Neural progenitor cell (in vitro differentiated cells): ENCODE results near the gene GPX3. TPM values are rescaled to one million over a fixed set of nuclear protein-coding genes. Genes with fewer than 3 reads are reported as not detected.
A peak's percentile ranks its signal among the peaks of the same experiment; 100 is the strongest.

Source experiments
- DNase-seq: peaks from one replicate; pipeline ENCODE4 v3.0.0-alpha.2; 2016; ENCODE audit warnings: low spot score
- H2AFZ ChIP-seq: fragments of 200-600 bp; sonication (generic); replicated peaks from 2 replicates; pipeline ENCODE4 v1.6.1; 2016; ENCODE audit warnings: antibody characterized with exemption
- H3F3A ChIP-seq: fragments of 200-600 bp; sonication (generic); 2 replicates; pipeline ENCODE4 v1.6.1; 2016; ENCODE audit warnings: antibody characterized with exemption, low read depth
- H3K27ac ChIP-seq: fragments of 200-600 bp; sonication (generic); 2 replicates; pipeline ENCODE4 v1.5.1; 2016; ENCODE audit warnings: mild to moderate bottlenecking
- H3K27me3 ChIP-seq: fragments of 200-600 bp; sonication (generic); 2 replicates; pipeline ENCODE4 v1.6.1; 2016; ENCODE audit warnings: mild to moderate bottlenecking, moderate library complexity
- H3K36me3 ChIP-seq: fragments of 200-600 bp; sonication (generic); 2 replicates; pipeline ENCODE4 v1.5.1; 2016
- H3K4me1 ChIP-seq: fragments of 200-600 bp; sonication (generic); 2 replicates; pipeline ENCODE4 v1.6.1; 2016; ENCODE audit warnings: mixed run types
- H3K4me2 ChIP-seq: fragments of 200-600 bp; sonication (generic); 2 replicates; pipeline ENCODE4 v1.6.1; 2016
- H3K4me3 ChIP-seq: fragments of 200-600 bp; sonication (generic); 2 replicates; pipeline ENCODE4 v1.5.1; 2016
- H3K79me2 ChIP-seq: fragments of 200-600 bp; sonication (generic); 2 replicates; pipeline ENCODE4 v1.6.1; 2016; ENCODE audit warnings: low read depth
- H3K9ac ChIP-seq: fragments of 200-600 bp; sonication (generic); 2 replicates; pipeline ENCODE4 v1.6.1; 2016
- H3K9me3 ChIP-seq: fragments of 200-600 bp; sonication (generic); 2 replicates; pipeline ENCODE4 v1.5.1; 2016; ENCODE audit warnings: low read depth
- H4K20me1 ChIP-seq: fragments of 200-600 bp; sonication (generic); 2 replicates; pipeline ENCODE4 v1.6.1; 2016; ENCODE audit warnings: low read depth
- H3K27ac Mint-ChIP-seq: 3 replicates; pipeline ENCODE4 v1.8.0; 2021; ENCODE audit warnings: mixed read lengths
- H3K27me3 Mint-ChIP-seq: 2 replicates; pipeline ENCODE4 v1.8.0; 2022; ENCODE audit warnings: low read depth, mild to moderate bottlenecking, inconsistent platforms, moderate library complexity, mixed read lengths; ENCODE audit not compliant: insufficient read depth
- H3K36me3 Mint-ChIP-seq: 3 replicates; pipeline ENCODE4 v1.8.0; 2021; ENCODE audit warnings: mixed read lengths
- H3K4me1 Mint-ChIP-seq: 3 replicates; pipeline ENCODE4 v1.8.0; 2021; ENCODE audit warnings: mixed read lengths
- H3K4me3 Mint-ChIP-seq: 3 replicates; pipeline ENCODE4 v1.8.0; 2021; ENCODE audit warnings: mild to moderate bottlenecking, moderate library complexity, mixed read lengths
- H3K9me3 Mint-ChIP-seq: 3 replicates; pipeline ENCODE4 v1.8.0; 2020; ENCODE audit warnings: mixed read lengths
- CTCF ChIP-seq: fragments of 200-600 bp; sonication (generic); IDR thresholded peaks from 2 replicates; pipeline ENCODE4 v1.5.1; 2017; ENCODE audit warnings: antibody characterized with exemption, mild to moderate bottlenecking
- EZH2 ChIP-seq: fragments of 200-600 bp; sonication (generic); IDR thresholded peaks from 2 replicates; pipeline ENCODE4 v1.6.1; 2017; ENCODE audit warnings: antibody characterized with exemption, mild to moderate bottlenecking, moderate library complexity
- EZH2phosphoT487 ChIP-seq: fragments of 200-600 bp; sonication (generic); IDR thresholded peaks from 2 replicates; pipeline ENCODE4 v1.6.1; 2017; ENCODE audit warnings: antibody characterized with exemption
- total RNA-seq: library from RNA; depleted of rRNA; stranded (reverse); fragments of >200 nt; gene quantifications from 2 replicates; pipeline ENCODE4 v1.2.3, GENCODE V29; 2015; ENCODE audit warnings: low replicate concordance

The GPX3 gene
- total RNA-seq, 1 donor from 2014 or later = 17.9 TPM

GRCh38 chr5:151048526-151048925, 28.1 kb downstream of the GPX3 start:
- Histone ChIP-seq H3K27ac (no peak overlapping the region), H4K20me1 (peaks cover 4% of the 10 kb centered on the region), H3K79me2 (no peaks in the 10 kb centered on the region), H3K9ac (no peak overlapping the region), H3K4me2 (no peak overlapping the region), H3K27me3 (no peaks in the 10 kb centered on the region), H3K4me1 (no peaks in the 10 kb centered on the region), H3K4me3 (no peak overlapping the region), H3K9me3 (no peaks in the 10 kb centered on the region), H2AFZ (no peak overlapping the region), H3K36me3 (peaks cover 4% of the 10 kb centered on the region), H3F3A (peaks cover 5% of the 10 kb centered on the region)
- DNase-seq = peak; percentile 35
- H3K27ac Mint-ChIP-seq = no peak overlapping the region
- no peak overlapping the region for H3K4me3 Mint-ChIP-seq
- H3K9me3 Mint-ChIP-seq = no peaks in the 10 kb centered on the region
- peaks cover 20% of the 10 kb centered on the region for H3K36me3 Mint-ChIP-seq
- H3K4me1 Mint-ChIP-seq = no peaks in the 10 kb centered on the region
- no peaks in the 10 kb centered on the region for H3K27me3 Mint-ChIP-seq
- TF ChIP-seq CTCF (peak; percentile 26), EZH2 (no peak)

- Histone ChIP-seq H3K27me3 (no peaks in the 10 kb centered on the region), H3K36me3 (peaks cover 4% of the 10 kb centered on the region), H3K9ac (no peak overlapping the region), H3K79me2 (no peaks in the 10 kb centered on the region), H3F3A (peaks cover 5% of the 10 kb centered on the region), H4K20me1 (peaks cover 4% of the 10 kb centered on the region), H3K27ac (no peak overlapping the region), H3K4me3 (no peak overlapping the region), H3K9me3 (no peaks in the 10 kb centered on the region), H3K4me1 (no peaks in the 10 kb centered on the region), H2AFZ (no peak overlapping the region), H3K4me2 (no peak overlapping the region)
- peak; percentile 90 for DNase-seq
- H3K4me1 Mint-ChIP-seq = no peaks in the 10 kb centered on the region
- H3K9me3 Mint-ChIP-seq = no peaks in the 10 kb centered on the region
- no peaks in the 10 kb centered on the region for H3K27me3 Mint-ChIP-seq
- no peak overlapping the region for H3K27ac Mint-ChIP-seq
- H3K4me3 Mint-ChIP-seq = no peak overlapping the region
- TF ChIP-seq EZH2 = no peak
- peak; percentile 89 for TF ChIP-seq CTCF
- no peak for TF ChIP-seq EZH2phosphoT487
- peaks cover 18% of the 10 kb centered on the region for H3K36me3 Mint-ChIP-seq
Measured at GRCh38 chr5:151051066-151051930, 30.9 kb downstream of the GPX3 start.

GRCh38 chr5:151051931-151052608, 31.7 kb downstream of the GPX3 start:
- H3K4me2 ChIP-seq = no peak overlapping the region
- no peak overlapping the region for H3K27ac ChIP-seq
- H3K4me3 ChIP-seq = no peak overlapping the region
- Mint-ChIP-seq H3K27me3 (no peaks in the 10 kb centered on the region), H3K4me3 (no peak overlapping the region), H3K36me3 (peaks cover 18% of the 10 kb centered on the region), H3K9me3 (no peaks in the 10 kb centered on the region), H3K4me1 (no peaks in the 10 kb centered on the region), H3K27ac (peak overlapping the region; percentile 38)
- no peak for TF ChIP-seq EZH2
- TF ChIP-seq EZH2phosphoT487 = no peak
- TF ChIP-seq CTCF = no peak
- no peaks in the 10 kb centered on the region for H3K4me1 ChIP-seq
- H3K9ac ChIP-seq = no peak overlapping the region
- H3K27me3 ChIP-seq = no peaks in the 10 kb centered on the region
- H2AFZ ChIP-seq = no peak overlapping the region
- no peaks in the 10 kb centered on the region for H3K9me3 ChIP-seq
- H3F3A ChIP-seq = peaks cover 5% of the 10 kb centered on the region
- H3K79me2 ChIP-seq = no peaks in the 10 kb centered on the region
- no peak for DNase-seq
- peaks cover 4% of the 10 kb centered on the region for H3K36me3 ChIP-seq
- H4K20me1 ChIP-seq = peaks cover 4% of the 10 kb centered on the region
